GM21526 (cell line): ENCODE data around the gene ITSN1.

Experiments
- ATAC-seq: cut with Tn5 transposase; IDR thresholded peaks from one replicate; pipeline ENCODE4 v1.9.1; 2021; ENCODE audit warnings: moderate library complexity; ENCODE audit not compliant: unreplicated experiment, low FRiP score

ITSN1 gene

DNA sequence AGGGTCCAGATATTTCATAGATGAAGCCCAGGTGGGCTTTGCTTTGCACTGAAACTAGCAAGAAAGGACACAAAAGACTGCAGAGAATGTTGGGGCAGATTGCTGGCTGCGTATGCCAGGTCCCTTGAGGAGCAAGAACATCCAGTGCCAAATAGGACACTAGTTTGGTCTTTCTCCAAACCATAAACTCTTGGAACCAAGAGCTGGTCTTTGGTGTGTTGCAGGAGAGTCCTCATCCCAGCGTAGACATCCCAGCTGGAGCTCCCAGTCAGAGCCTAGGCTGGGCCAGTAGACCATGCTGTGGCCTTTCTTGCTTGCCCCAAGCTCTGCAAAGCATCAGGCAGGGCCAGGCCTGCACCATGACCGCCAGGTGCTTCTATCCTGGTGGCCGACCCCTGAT, 185.8 kb downstream of the ITSN1 start:
- ATAC-seq: no peak

DNA sequence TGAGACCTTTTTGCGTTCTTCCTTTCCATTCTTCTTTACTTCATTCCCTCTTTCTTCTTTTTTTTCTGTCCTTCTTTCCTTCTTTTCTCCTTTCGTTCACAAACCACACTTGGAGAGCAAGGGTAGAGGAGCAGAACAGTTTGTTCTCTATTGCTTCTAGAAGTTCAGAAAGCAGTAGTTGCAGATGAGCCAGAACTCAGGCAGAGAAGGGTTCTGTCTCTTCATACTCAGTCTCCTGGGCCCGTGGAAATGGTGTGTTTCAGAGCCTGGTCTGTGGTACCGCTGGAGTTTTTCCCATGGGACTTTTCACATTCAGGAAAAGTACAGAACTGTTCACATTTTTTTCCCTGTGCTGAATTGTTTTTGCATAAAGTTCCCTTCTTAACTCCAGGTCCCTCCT, 186.3 kb downstream of the ITSN1 start:
- ATAC-seq: no peak

DNA sequence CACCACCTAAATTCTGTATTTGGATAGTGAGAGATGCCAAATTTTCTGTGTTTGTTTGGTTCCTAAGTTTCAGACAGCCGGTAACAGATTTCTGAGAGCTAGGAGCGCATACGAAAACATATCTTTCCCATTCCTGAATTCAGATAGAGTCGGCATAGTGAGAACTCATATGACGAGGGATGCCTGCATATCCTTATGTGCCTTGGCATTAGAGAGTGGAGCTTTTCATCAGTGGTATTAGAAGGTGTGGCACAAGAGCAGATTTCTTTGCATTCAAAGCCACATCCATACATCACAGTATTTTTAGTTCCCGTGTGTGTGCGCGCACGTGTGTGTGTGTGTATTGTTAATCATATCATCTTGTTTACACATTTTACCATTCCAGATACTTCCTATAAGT, 187.5 kb downstream of the ITSN1 start:
- no peak for ATAC-seq

DNA sequence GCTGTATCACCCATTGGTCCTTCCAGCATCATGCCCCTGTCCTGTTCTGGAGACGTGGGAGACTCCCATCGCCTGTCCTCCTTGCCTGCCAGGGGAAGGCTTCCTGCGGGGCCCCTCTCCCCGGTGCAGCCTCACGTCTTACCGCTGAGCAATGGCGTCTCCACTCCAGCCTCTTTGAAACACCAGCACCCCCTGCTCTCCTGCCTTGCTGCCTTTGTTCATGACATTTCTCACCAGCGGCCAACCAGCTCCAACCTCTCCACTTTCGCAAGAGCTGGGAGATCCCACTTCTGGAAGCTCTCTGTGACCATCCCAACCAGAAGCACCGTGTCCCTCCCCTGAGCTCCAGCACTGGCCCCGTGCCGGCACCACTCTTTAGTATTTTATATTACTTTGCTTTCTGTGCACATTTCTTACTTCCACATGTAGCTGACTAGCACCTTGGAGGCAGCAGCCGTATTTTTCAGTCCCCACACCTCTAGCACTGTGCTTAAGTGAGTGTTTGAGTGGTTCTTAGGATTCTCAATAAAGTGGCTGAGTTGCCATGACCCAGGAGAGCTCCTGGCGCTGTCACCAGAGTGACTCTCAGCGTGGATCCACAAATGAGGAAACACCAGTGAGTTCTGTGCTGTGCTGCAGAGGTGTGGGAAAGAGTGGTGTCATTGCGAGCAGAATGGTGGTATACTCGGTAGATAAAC, 189.8 kb downstream of the ITSN1 start:
- no peak for ATAC-seq

DNA sequence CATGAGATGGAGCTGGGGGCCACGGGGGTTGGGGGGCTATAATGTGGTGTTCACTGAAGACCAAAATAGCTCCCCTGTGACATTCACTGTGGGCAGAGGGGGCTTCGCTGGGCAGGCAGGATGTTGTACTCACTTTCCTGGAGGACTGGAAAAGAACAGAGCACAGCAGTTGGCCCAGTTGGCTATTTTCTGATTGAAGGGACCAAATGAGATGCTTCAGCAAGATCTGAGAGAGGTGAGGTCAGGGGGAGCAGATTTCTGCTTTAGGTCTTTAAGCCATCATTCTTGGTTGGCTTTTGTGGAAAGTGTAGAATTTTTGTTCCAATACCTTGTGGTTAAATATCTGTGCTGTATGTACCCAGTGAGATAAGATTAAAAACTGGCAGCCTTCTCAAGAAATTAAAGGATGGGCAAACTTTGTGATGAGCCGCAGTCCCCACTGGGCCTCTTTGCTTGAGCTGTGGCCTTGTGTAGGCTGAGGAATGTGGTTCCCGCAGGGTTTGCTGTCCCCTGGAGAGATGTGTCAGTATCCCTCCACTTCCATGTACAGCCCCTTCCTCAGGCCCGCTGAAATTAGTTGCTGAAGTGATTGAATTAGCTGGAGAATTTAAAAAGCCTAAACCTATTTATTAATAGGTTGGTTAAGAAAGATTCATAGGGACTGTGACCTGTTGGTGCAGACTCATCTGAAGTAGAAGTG, 192.7 kb downstream of the ITSN1 start:
- ATAC-seq: no peak

DNA sequence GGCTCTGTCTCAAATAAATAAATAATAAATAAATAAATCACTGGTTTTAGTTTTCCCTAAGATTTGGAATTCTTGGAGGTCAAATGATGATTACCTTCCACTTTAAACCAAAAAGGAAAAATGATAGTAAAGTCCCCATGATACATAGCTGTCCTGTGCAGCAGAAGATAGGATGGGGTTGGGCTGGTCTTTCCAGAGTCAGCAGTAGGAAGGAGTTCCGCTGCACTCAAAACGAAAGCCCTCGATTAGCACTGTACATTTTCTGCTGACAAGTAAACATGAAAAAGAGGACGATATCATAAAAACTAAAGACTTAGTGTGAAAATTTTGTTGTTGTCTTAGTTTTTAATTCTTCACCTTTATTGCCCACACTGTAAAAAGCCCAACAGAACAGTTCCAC, 193.6 kb downstream of the ITSN1 start:
- ATAC-seq: no peak

DNA sequence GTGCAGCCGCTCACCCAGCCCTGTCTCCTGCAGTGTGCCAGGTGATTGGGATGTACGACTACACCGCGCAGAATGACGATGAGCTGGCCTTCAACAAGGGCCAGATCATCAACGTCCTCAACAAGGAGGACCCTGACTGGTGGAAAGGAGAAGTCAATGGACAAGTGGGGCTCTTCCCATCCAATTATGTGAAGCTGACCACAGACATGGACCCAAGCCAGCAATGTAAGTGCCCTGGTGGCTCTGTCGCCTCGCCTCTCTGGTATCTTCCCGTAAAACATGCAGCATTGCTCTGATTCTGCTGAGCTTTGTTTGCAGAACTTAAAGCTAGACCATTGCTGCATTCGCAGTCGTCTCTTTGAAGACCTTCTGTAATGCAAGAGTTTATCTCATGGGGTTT, 194.1 kb downstream of the ITSN1 start:
- no peak for ATAC-seq

DNA sequence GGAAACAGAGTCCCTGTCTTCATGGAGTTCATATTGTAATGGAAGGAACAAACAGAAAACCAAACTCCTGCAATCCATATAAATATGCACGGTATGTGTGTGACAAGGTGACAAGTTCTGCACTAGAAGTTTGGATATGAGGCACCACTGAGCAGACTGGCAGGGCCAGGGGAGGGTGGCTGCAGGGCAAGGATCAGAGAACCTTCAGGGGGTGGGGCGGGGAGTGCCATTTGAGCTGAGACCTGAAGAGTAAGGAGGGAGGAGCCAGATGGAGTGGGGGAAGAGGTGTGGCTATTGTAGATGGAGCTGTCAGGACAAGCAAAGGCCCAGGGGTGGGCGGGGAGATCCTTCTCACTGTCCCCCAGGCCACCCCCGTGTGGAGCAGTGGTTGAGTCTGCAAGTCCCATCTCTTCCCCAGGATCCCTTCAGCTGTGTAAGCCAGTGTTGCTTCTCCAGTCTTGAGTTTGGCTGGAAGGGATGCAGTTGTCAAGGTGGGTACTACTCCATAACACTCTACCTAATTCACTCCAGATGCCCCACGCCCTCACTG, 196.9 kb downstream of the ITSN1 start:
- no peak for ATAC-seq

DNA sequence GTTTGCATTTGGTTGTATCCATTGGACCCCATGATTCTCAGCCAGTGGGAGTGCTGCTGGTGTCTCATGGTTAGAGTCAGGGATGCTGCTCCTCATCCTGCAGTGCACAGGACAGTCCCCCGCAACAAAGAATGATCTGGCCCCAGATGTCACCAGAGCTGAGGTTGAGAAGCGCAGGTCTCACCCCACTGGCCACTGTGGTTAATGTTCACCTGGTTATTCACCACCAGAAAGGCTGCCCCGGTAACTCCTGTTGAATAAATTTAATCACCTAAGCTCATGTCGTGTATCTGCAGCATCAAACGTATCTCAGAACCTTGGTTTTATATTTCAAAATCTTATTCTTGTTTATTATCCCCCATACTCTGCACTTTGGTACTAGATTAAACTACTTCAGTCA, 197.5 kb downstream of the ITSN1 start:
- no peak for ATAC-seq

DNA sequence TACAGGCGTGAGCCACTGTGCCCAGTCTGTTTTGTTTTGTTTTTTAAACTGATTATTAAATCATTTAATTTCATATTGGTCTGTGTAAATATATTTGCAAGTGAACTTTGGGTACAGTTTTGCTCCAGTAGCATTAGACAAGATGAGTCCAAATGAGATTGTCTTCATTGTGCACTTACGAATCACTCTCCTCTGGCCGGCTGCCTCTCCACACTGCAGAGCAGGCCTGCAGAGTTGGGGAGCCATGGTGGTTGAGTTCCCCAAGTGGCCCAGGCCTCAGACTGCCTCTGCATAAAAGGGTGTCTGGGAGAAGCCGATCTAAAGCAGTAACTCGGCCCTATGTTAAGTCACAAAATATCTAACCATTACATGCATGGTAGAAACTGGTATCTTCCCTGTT, 198.5 kb downstream of the ITSN1 start:
- ATAC-seq: no peak

DNA sequence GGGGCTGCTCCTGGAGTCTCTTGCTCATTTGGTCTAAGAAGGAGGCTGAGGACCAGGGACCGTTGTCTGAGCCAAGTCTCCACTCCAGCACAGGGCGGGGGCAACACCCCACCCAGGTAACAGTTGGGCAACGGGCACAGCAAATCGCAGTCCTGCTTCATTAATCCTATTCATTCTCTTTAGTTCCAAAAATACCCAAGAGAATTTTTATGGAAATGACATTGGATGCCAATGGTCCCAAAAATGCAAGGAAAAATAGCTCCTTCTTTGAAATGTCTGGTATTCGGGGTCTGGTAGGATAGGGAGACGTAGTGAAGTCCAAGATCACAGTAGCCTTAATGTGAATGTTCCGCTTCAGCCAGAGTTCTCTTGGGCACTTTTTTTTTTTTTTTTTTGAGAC, 199.3 kb downstream of the ITSN1 start:
- ATAC-seq: no peak

DNA sequence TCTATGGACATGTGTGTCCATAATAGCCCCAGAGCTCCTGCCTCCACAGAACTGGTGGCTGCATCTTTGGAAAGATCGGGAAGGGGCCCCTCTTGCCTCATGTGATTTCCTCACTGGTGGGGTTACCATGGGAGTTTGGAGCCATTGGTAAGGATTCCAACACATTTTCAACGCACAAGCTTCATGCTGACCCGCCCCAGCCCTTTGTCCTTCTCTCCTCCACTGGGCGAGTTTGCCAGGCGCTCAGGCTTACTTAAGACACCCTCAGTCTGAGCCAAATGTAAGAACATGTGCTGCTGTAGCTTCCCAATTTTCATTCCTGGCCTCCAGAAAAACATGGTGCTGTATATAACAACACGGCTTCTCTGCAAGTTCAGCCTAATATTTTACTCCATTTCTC, 200.9 kb downstream of the ITSN1 start:
- no peak for ATAC-seq

DNA sequence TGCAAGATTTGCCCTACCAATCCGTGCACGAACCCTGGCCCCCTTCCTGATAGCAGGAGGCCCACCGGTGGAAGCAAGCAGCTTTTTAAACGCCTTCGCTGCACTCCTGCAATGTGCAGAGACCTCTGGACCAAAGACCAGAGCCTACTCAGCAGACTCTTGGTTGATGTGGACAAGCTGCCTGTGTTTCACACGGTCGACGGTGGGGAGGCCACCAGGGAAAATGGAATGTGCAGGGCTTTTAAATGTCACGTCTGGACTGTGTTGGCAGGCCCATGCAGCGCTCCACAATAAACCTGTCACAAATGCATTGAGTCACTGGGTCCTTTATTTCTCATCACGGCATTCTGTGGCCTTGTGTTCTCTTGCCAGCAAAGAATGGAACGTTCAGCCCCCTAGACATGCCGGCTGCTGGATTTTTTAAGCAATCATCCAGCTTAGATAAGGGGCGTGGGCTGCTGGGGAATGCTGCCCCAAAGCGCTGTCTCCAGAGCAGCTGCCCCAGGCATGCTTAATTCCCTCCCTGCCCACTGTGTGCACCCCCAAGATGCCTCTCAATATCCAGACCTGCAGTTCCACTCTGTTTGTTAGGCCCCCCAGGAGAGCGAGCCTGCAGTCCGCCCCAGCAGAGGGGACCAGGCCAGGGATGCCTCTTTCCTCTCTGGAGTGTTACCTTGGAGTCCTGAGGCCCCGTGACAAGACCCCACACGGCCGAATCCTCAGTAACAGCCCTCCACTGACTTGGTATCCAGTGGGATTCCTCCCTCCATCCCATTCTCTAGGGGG, 202.0 kb downstream of the ITSN1 start:
- no peak for ATAC-seq

DNA sequence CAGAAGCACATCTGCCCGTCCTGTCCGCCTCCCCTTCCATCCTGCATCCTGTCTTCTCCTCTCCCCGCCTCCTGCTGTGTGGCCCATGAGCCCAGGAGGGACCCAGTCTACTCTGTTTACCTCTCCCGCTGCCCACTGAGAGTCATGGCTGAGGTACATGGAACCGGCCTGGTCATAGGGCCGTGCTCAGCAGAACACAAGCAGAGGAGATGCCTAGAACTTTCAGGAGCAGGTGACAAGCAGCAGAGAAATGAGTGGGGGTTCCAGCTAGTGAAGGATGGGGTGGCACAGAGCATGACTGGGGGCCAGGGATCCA, 202.5 kb downstream of the ITSN1 start:
- ATAC-seq: no peak

DNA sequence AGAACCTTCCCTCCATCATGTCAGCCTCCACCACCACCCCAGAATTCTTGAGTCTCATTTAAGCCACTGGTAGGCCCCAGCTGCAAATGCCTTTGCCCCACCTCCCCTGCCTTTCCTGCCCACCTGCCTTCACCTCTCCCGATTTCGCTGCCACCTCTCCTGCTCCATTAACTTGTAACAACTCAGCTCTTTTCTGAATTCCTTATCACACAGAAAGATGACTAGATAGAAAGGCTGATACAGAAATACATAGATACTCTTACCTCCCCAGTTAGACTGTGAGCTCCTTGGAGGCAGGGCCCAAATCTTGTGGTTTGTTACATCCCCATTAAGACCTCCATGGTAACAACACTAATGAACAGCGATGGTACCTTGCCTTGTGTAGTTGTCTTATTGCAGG, 203.8 kb downstream of the ITSN1 start:
- ATAC-seq: no peak

DNA sequence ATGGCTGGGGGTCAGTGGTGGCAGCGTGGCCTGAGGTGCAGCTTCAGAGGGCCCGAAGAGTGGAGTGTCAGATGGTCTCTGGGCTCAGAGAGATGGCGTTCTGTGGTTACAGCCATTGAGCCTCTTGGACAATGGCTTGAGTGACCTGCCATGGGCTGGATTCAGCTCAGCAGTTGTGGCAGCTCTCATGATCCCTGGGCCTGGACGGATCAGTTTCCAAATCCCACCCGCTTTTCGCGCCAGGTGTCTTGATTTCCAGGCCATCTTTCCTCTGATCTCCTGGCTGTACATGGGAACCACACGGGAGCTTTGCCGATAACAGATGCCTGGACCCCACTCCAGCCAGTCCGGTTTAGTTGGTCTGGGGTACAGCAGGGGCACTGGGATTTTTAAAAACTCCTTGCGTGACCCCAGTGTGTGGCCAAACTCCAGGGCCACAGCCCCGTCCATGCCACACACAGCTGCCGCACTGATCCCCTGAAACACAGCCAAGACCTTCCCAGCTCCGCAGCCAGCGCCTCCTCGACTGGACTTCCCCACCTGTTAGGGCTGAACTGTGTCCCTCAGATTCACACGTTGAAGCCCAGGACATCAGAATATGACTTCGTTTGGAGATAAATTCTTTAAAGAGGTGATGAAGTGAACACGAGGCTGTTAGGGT, 205.4 kb downstream of the ITSN1 start:
- no peak for ATAC-seq

DNA sequence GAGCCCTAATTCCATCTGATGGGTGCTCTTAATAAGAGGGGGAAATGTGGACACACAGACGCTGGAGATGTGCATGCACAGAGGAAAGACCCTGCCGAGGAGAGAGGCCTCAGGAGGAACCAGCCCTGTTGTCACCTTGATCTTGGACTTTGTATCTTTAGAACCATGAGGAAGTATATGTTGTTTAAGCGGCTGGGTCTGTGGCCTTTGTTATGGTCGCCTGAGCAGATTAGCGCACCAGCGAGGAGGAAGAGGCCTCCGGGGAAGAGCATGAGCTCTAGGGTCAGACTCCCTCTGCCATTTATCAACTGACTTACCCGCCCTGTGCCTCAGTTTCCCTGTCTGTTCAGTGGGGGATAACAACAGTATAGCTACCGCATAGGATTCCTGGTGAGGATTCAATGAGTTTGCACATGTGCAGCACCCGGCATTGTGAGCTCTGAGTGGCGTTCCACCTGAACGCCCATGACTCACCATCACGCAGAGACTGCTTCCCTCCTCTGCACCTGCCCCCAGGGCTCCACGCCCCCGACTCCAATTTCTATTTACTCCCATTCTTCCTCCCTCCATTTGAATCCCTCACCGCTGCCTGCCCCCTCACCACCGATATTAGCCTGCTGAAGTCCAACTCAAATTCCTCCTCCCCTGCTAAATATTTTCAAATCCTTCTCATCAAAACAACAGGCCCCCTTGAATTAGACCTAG, 206.1 kb downstream of the ITSN1 start:
- no peak for ATAC-seq

DNA sequence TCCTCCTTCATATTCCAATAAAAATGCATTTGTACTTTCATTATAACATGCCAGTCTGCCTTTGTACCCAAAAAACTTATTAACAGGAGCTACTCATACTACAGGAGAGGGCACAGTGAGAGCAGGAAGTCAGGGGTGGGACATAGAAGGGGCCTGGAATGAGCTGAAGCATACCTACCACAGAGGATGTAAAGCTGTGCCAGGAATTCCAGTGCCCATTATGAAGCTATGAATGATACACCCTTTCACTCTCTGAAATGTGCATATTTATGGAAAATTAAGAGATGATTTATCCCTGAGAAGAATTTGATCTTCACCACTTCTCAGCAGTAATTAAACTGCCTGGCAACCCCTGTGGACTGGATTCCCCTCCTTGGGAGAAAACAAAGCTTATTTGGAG, 207.5 kb downstream of the ITSN1 start:
- ATAC-seq: no peak

DNA sequence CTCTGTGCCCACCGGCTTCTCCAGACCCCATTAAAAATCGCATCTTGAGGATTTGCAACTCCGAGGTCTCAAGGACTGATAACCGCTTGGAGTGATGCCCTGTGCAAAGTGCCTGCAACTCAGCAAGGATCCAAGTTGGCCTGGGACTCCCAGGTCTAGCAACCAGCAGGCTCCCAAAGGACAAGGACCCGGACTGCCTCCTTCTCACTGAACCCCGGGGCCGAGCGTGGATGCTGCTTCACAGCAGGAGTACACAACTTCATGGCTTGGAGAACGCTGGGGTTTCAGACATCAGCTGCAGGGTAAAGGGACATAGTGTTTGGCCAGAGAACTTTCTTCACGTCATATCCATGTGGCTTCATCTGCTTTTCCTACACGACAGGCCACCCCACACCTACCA, 208.1 kb downstream of the ITSN1 start:
- ATAC-seq: no peak

DNA sequence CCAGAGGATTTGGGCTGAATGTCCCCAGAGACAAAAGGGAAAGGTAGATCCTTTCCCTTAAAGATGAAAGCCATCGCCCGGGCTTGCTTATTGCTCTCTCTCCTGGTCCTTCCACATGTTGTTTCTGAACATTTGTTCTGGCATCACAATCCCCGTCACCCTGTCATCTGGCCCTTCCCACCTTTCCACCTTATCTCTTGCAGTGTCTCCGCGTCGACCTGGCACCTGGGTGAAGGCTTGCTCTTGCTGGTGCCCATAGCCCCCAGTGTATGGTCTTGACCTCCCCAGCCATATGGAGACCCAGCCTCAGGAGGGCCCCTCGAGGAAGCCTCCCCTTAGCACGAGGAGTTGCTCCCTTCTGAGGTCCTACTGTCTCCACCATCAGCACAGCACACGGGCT, 208.7 kb downstream of the ITSN1 start:
- ATAC-seq: no peak
